Islet precursor cell (in vitro differentiated cells): ENCODE measurements around the gene ERGIC2.

ENCODE experiments used
- DNase-seq: peaks from one replicate; pipeline ENCODE4 v3.0.0-alpha.2; 2018

The ERGIC2 gene

GRCh38 chr12:29374012-29374411 is 7.0 kb downstream of the ERGIC2 start:
- DNase-seq: no peak

- DNase-seq: no peak
Observed at GRCh38 chr12:29365091-29365490, 15.9 kb downstream of the ERGIC2 start.

- no peak for DNase-seq
Observed at GRCh38 chr12:29354954-29355353, 26.0 kb downstream of the ERGIC2 start.

- no peak for DNase-seq
Observed at GRCh38 chr12:29350080-29350479, 30.9 kb downstream of the ERGIC2 start.

- DNase-seq: no peak
Observed at GRCh38 chr12:29346769-29347421, 34.1 kb downstream of the ERGIC2 start.

- DNase-seq: no peak
Observed at GRCh38 chr12:29343022-29343799, 37.8 kb downstream of the ERGIC2 start.

GRCh38 chr12:29337325-29337724 is 43.6 kb downstream of the ERGIC2 start:
- no peak for DNase-seq

GRCh38 chr12:29334937-29335336 is 46.0 kb downstream of the ERGIC2 start:
- DNase-seq: no peak

GRCh38 chr12:29333178-29333577 is 47.8 kb downstream of the ERGIC2 start:
- DNase-seq: no peak

- no peak for DNase-seq
Observed at GRCh38 chr12:29329411-29329810, 51.6 kb downstream of the ERGIC2 start.

GRCh38 chr12:29322157-29322556 is 58.8 kb downstream of the ERGIC2 start:
- no peak for DNase-seq

- no peak for DNase-seq
Observed at GRCh38 chr12:29320295-29321085, 60.5 kb downstream of the ERGIC2 start.

GRCh38 chr12:29317556-29318363 is 63.2 kb downstream of the ERGIC2 start:
- peak; percentile 72 for DNase-seq

GRCh38 chr12:29316752-29317151 is 64.2 kb downstream of the ERGIC2 start:
- peak; percentile 95 for DNase-seq

GRCh38 chr12:29314416-29314815 is 66.6 kb downstream of the ERGIC2 start:
- DNase-seq: no peak

- DNase-seq: no peak
Observed at GRCh38 chr12:29310899-29311298, 70.1 kb downstream of the ERGIC2 start.

- no peak for DNase-seq
Observed at GRCh38 chr12:29309320-29309902, 71.6 kb downstream of the ERGIC2 start.

- DNase-seq: no peak
Observed at GRCh38 chr12:29306682-29307081, 74.3 kb downstream of the ERGIC2 start.

- DNase-seq: no peak
Observed at GRCh38 chr12:29306266-29306665, 74.7 kb downstream of the ERGIC2 start.

- no peak for DNase-seq
Observed at GRCh38 chr12:29304388-29304787, 76.6 kb downstream of the ERGIC2 start.

GRCh38 chr12:29301114-29301513 is 79.9 kb downstream of the ERGIC2 start:
- DNase-seq: no peak

GRCh38 chr12:29299633-29300032 is 81.3 kb downstream of the ERGIC2 start:
- no peak for DNase-seq
